GDM1 (cell line): ENCODE data around the gene PPP1R15A.
"Not testable (repeated sequence)": the region's sequence is repeated elsewhere in the genome, so short reads cannot be mapped to it uniquely, and the experiment has no call there.

Source experiments
- DNase-seq: peaks from one replicate; lab custom pipeline; 2025; lab: John Stamatoyannopoulos, UW

The PPP1R15A gene

GRCh38 chr19:48881741-48882657, 9.8 kb downstream of the PPP1R15A start:
- no peak for DNase-seq

GRCh38 chr19:48883726-48884125, 11.5 kb downstream of the PPP1R15A start:
- no peak for DNase-seq

- DNase-seq = no peak
Measured at GRCh38 chr19:48887861-48888612, 15.8 kb downstream of the PPP1R15A start.

DNA sequence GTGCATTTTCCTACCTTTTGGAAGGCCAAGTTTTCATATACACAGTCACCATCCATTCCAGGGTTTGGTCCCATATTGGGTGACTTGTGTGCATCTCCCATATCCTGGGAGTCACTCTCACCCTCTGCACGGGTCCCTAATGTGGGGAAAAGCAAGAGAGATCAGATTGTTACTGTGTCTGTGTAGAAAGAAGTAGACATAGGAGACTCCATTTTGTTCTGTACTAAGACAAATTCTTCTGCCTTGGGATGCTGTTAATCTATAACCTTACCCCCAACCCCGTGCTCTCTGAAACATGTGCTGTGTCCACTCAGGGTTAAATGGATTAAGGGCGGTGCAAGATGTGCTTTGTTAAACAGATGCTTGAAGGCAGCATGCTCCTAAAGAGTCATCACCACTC, 17.3 kb downstream of the PPP1R15A start:
- not testable (repeated sequence) for DNase-seq

DNA sequence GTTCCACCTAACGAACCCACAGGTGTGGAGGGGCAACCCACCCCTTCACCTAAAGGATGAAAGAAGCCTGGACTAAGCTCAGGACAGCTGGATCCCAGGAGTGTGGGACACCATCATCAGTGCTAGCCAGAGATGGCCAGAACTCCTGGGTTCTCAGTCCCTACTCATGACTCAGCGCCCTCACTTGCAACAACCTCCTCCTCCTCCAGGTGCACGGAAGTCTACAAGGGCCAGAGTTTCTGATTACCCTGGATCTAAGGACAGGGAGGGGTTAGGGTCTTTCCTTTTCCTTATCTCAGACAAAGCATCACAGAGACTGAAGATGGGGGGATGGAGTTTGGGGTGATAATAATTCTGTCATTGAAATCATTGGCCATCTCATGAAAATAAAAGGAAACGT, 18.3 kb downstream of the PPP1R15A start:
- no peak for DNase-seq

GRCh38 chr19:48895226-48895625, 23.0 kb downstream of the PPP1R15A start:
- no peak for DNase-seq

GRCh38 chr19:48896191-48896720, 24.0 kb downstream of the PPP1R15A start:
- no peak for DNase-seq

GRCh38 chr19:48897181-48897580, 25.0 kb downstream of the PPP1R15A start:
- no peak for DNase-seq

DNA sequence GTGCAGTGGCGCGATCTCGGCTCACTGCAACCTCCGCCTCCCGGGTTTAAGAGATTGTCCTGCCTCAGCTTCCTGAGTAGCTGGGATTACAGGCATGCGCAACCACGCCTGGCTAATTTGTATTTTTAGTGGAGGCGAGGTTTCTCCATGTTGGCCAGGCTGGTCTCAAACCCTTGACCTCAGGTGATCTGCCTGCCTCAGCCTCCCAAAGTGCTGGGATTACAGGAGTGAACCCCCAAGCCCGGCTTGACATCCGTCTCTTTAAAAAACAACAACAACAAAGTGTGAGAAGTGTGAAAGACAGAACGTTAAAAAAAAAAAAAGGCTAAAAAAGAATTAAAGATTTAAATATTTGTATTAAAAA, 27.1 kb downstream of the PPP1R15A start:
- DNase-seq = not testable (repeated sequence)

DNA sequence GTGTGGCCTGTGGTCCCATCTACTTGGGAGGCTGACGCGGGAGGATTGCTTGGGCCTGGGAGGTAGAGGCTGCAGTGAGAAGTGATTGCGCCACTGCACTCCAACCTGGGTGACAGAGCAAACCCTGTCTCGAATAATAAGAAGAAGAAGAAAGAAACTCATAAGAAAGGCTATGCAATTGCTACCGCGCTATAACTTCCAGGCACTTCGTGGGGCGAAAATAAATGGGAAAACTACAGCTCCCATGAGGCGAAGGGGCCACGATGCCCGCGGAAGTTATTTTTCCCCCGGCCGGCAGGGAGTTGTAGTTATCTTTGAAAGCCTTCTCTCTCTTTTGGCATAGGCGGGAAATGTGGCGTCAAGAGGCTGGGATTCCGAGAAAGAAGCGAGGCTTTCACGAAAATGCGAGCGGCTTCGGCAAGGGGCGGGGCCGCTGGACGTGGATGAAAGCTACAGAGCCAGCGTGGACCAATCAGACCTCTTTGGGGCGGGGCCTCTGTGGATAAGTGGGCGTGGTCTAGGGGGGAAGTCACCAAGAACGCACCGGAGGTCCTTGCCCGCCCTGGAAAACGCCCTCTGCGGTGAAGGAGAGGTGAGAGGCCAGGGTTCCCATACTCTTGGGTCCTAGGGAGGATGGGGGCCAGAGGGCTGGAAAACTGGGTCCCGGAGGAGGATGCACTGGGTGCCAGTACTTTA, 27.7 kb downstream of the PPP1R15A start, which contains the start of gene NUCB1:
Gene NUCB1, plus strand, starts transcription at position 532 of the 696 bp plus-strand sequence. CDS start 485 bp downstream, outside the sequence.
- DNase-seq = peak; percentile 96

- DNase-seq = no peak
Measured at GRCh38 chr19:48900477-48901406, 28.5 kb downstream of the PPP1R15A start.

- DNase-seq = not testable (repeated sequence)
Measured at GRCh38 chr19:48902291-48902690, 30.1 kb downstream of the PPP1R15A start.

- DNase-seq = not testable (repeated sequence)
Measured at GRCh38 chr19:48903788-48904187, 31.6 kb downstream of the PPP1R15A start.

- DNase-seq = no peak
Measured at GRCh38 chr19:48905664-48906063, 33.4 kb downstream of the PPP1R15A start.

- no peak for DNase-seq
Measured at GRCh38 chr19:48906324-48906723, 34.1 kb downstream of the PPP1R15A start.

- DNase-seq = no peak
Measured at GRCh38 chr19:48907671-48908070, 35.5 kb downstream of the PPP1R15A start.

- not testable (repeated sequence) for DNase-seq
Measured at GRCh38 chr19:48909424-48910077, 37.3 kb downstream of the PPP1R15A start.

DNA sequence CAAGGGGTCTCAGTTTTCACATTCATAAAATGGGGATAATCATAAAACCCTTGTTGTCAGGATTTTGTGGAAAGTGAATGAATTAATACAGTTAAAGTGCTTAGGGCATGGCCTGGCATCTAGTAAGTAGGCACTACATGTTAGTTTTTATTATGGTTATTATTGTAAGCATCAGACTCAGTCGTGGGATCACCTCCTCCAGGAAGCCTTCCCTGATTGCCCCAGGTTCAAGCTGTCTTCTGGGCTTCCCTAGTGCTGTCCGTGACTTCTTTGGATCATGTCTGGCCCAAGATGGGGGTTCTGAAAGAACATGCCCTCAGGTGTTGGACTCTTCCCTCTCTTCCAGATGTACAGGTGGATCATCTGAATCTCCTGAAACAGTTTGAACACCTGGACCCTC, 38.6 kb downstream of the PPP1R15A start:
- no peak for DNase-seq

GRCh38 chr19:48913114-48913889, 41.1 kb downstream of the PPP1R15A start:
- DNase-seq = no peak

DNA sequence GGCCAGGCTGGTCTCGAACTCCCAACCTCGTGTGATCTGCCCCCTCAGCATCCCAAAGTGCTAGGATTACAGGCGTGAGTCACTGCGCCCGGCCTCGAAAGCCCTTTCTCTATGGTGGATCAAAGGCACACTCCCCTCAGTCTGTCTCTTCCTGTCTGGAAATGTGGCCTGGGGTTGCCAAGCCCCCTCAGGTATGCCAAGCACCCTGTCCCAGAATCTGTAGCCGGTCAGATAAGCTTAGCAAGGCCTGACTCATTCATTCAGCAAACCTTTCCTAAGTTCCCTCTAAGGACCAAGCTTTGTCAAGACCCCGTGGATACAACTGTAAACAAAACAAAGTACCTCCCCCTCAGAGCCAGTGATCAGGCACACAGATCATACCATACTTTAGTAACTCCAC, 42.0 kb downstream of the PPP1R15A start:
- no peak for DNase-seq
